Hepatic stellate cell (primary cell): ENCODE results near the gene KRT26.
"Not testable (repeated sequence)": the region's sequence is repeated elsewhere in the genome, so short reads cannot be mapped to it uniquely, and the experiment has no call there.

Experiments
- DNase-seq: peaks from one replicate; pipeline ENCODE4 v3.0.0; 2011; ENCODE audit warnings: low spot score

The KRT26 gene

GRCh38 chr17:40772101-40772500, at the start of gene KRT26:
KRT26 (minus strand) TSS chr17:40772201; CDS start chr17:40772113, 88 bp downstream.
- DNase-seq = no peak

GRCh38 chr17:40821536-40821935, 49.5 kb upstream of the KRT26 start:
- DNase-seq = no peak

DNA sequence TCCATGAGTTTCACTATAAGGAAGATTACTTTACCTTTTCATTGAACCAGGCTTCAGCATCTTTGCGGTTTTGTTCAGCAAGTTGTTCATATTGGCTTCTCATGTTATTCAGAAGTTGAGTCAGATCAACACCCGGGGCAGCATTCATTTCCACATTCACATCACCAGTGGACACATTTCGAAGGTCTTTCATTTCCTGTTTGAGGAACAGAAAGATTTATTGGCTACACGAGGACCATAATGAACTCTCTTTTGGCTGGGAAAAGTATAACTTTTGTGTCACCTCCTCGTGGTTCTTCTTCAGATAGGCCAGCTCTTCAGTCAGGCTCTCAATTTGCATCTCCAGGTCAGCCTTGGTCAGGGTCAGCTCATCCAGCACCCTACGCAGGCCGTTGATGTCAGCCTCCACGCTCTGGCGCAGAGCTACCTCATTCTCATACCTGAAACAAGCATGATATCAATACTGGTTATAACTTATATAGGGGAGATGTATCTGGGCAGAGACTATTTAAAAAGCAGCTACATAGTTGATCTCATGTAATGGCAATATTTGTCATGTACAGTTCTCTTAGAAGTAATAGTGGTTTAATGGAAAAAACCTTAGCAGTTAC, 48.3 kb upstream of the KRT26 start:
- DNase-seq = no peak

DNA sequence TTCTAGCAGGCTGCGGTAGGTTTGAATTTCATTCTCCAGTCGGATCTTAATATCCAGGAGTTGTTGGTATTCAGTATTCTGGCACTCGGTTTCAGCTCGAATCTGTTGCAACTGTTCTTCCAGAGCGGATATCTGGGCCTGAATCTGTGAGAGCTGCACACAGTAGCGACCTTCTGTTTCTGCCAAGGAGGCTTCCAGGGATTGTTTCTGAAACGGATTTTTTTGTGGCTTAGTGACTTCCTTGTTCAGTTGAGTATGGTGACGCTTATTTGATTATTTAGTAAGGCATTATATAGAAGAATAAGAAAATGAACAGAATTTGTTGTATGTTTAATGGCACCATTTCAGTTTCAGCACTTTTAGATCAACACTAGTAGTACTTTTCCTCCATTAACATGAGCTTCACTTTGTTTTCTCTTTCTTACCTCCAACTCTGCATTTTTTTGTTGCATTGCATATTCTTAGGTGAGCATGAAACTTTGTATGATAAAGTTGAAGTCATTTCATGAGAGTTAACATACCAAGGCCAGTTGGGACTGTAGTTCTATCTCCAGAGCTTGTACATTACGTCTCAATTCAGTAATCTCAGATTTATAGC, 47.6 kb upstream of the KRT26 start:
- DNase-seq = no peak

- DNase-seq = peak; percentile 61
Observed at GRCh38 chr17:40818733-40819527, 46.9 kb upstream of the KRT26 start.

- no peak for DNase-seq
Observed at GRCh38 chr17:40818343-40818732, 46.3 kb upstream of the KRT26 start.

GRCh38 chr17:40817103-40817682, 45.2 kb upstream of the KRT26 start:
- no peak for DNase-seq

GRCh38 chr17:40816569-40816968, 44.6 kb upstream of the KRT26 start:
- DNase-seq = no peak

- no peak for DNase-seq
Observed at GRCh38 chr17:40815381-40815780, 43.4 kb upstream of the KRT26 start.

DNA sequence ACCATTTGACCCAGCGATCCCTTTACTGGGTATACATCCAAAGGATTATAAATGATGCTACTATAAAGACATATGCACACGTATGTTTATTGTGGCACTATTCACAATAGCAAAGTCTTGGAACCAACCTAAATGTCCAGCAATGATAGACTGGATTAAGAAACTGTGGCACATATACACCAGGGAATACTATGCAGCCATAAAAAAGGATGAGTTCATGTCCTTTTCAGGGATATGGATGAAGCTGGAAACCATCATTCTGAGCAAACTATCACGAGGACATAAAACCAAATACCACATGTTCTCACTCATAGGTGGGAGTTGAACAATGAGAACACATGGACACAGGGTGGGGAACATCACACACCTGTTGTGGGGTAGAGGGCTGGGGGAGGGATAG, 42.7 kb upstream of the KRT26 start:
- not testable (repeated sequence) for DNase-seq

DNA sequence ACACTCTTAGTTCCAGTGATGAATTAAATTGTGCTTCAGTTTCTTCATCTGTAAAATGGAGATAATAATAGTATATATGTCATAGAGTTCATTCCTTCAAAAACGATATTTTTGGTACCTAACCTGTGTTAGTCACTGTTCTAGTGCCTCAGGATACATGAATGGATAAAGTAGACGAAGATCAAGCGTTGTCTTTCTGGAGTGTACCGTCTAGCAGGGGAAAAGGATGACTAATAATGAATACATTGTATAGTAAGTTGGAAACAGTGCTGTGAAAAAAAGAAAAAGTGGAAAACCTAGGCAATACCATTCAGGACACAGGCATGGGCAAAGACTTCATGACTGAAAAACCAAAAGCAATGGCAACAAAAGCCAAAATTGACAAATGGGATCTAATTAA, 41.8 kb upstream of the KRT26 start:
- no peak for DNase-seq

DNA sequence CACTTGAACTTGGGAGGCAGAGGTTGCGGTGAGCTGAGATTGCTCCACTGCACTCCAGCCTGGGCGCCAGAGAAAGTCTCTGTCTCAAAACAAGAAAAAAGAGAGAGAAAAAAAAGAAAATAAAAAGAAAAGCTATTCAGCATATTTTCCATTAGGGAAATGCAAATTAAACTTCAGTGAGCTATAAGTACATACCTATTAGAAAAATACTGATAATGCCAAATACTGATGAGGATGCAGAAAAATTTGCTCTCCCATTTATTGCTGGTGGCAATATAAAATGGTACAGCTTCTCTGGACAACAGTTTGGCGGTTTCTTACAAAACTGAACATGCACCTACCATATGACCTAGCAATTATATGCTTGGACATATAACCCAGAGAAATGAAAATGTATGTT, 40.6 kb upstream of the KRT26 start:
- DNase-seq = no peak

DNA sequence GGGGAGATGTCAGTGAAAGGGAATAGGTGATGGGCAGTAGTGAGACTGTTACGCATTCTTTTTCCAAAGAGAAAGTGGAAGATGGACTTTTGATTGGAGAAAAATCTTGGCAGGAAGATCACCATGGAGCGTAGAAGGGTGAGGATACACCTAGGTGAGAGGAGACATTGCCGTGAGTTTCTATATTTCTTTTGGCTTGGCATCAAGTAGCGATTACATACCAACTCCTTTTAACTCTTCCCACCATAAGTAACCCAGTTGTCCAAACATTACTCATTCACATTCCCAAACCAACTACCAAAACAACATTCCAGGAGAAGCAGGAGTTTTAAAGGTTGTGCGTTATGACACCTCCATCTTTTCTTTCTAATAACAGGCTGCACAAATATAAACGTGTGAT, 38.5 kb upstream of the KRT26 start:
- peak; percentile 32 for DNase-seq

- no peak for DNase-seq
Observed at GRCh38 chr17:40809721-40810421, 37.9 kb upstream of the KRT26 start.

DNA sequence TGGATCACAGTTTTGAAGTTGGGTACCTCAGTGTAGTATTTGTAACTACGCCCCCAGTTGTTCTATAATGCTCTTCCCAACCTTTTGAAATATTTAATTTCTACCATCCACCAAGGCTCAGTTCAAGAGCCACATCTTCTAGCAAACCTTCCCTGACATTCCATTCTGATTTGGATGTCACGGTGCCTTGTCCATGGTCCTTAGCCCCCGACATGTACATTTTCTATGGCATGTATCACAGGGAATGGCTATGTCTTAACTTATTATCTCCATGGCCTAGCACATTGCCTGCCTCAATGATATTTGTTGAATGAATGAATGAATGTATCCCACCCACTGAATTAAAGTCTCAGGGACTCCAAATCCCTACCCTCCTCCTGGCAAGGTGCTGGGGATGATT, 34.1 kb upstream of the KRT26 start:
- no peak for DNase-seq

DNA sequence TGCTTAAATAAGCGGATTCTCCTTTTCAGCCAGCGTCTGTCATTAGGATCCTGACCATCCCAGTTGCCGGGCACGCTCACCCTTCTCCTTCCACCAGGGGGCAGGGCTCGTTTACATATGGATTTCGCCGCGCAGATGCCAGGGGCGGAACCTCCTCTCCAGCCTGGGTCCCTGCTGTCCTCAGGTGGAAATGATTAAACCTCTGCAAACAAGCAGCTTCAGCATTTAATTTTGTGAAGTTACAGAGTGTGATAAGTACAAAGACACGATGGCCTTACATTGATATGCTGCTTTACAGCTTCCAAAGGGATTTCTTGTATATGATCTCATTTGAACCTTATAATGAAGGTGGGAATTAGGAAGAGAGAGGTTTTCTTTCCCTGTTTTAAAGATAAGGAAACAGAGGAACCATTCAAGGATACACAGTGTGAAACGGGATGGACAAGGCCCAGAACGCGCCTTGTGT, 31.6 kb upstream of the KRT26 start:
- DNase-seq = peak; percentile 78

- DNase-seq = no peak
Observed at GRCh38 chr17:40801157-40801556, 29.2 kb upstream of the KRT26 start.

GRCh38 chr17:40800381-40800780, 28.4 kb upstream of the KRT26 start:
- DNase-seq = no peak

DNA sequence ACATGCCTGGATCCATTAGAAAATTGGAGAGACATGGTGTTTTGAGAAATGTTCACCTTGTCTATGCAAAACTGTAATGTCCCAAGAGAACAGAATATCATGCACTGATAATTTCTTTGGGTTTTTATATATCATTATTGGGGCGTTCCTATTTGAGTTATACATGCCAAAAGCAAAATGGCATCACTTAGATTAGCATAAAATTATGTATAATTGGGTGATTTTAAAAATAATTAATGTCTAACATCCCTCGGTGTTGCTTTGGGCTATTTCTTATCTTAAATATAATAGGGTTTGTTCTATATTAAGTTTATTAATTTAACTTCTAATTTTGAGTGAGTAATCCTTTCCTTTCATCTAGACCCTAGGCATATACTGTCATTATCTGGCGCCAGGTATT, 27.9 kb upstream of the KRT26 start, which contains the start of gene KRT28:
Gene KRT28 (minus strand): TSS at position 101 of the 400 bp plus-strand sequence. CDS start 66 bp downstream, at position 35.
- DNase-seq = no peak

DNA sequence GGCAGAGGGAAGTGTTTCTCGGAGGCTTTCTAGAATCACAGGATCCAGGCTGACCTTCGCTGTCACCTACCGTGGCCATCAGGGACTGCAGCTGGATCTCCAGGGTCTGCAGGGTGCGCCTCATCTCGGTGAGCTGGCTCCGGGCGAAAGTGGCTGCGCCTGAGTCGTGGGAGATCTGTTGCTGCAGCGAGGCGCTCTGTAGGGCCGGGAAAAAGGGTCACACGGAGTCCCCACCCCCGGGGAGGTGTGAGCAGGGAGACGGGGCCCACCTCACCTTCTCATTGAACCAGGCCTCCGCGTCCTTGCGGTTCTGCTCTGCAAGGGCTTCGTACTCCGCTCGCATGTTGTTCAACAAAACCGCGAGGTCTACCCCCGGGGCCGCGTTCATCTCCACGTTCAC, 24.8 kb upstream of the KRT26 start:
- DNase-seq = no peak

DNA sequence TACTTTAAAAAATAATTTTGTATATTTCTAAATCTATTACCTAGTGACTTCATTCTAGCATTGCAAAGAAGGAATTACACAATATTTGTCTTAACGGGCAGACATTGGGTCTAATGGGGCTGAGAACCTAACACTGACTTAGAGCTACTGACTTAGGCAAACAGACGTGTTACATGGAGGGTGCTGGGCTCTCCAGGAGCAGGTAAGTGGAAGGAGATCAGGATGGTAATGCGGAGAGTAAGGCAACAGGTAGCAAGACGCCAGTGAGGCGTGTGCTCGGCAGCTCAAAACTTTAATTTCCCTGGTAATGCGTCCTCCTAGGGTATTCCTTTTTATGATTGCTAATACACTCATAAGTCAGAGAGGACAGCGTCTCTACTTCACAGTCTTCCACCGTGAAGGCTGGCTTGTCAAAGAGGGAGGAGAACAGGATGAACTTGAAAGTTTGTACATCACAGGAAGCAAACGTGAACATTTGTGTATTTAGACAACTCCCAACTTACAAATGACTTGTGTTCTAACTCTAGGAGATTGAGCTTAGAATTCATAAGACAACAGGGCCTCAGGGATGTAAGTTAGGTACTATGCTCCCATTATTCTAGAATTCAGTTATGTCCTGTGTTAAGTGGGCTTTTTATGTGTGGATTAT, 23.1 kb upstream of the KRT26 start:
- no peak for DNase-seq

DNA sequence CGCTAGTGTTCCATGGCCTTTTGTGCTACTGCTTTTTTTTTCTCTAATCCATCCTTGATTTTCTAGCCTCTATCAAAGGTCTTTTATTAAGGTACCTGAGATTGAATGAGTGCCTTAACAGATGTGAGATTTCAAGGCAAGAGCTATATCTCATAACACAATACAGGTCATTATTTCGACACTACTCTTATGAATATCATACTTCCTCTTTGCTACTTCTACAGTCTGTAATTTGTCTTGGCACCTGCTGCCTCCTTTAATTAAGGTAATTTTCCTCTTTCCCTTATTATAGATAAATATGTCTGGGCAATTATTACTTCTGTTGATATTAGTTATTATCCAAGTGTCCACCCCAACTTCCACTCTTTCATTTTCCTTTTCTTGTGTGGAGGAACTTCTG, 22.5 kb upstream of the KRT26 start:
- no peak for DNase-seq
